AML-193 (cell line): ENCODE data around the gene CHST13.

ENCODE experiments used
- DNase-seq, 2 experiments: peaks; one replicate each; lab custom pipeline; 2025; lab: John Stamatoyannopoulos, UW

Gene CHST13

GRCh38 chr3:126509597-126510307, 14.2 kb upstream of the CHST13 start:
- no peak for DNase-seq

- no peak for DNase-seq
Observed at GRCh38 chr3:126510308-126510910, 13.5 kb upstream of the CHST13 start.

GRCh38 chr3:126511291-126511690, 12.7 kb upstream of the CHST13 start:
- DNase-seq: no peak

- no peak for DNase-seq
Observed at GRCh38 chr3:126512026-126512425, 11.9 kb upstream of the CHST13 start.

GRCh38 chr3:126512916-126513650, 10.9 kb upstream of the CHST13 start:
- DNase-seq: no peak

- DNase-seq: no peak
Observed at GRCh38 chr3:126514161-126514560, 9.8 kb upstream of the CHST13 start.

- DNase-seq: no peak
Observed at GRCh38 chr3:126515066-126515706, 8.8 kb upstream of the CHST13 start.

GRCh38 chr3:126516152-126516935, 7.6 kb upstream of the CHST13 start:
- no peak for DNase-seq

- no peak for DNase-seq
Observed at GRCh38 chr3:126516936-126517290, 7.0 kb upstream of the CHST13 start.

- no peak for DNase-seq
Observed at GRCh38 chr3:126517291-126517951, 6.5 kb upstream of the CHST13 start, which contains the start of gene UROC1. Gene UROC1 (minus strand): TSS chr3:126517773. CDS start chr3:126517719, 54 bp downstream.

- DNase-seq: no peak
Observed at GRCh38 chr3:126517986-126518778, 5.8 kb upstream of the CHST13 start.

- no peak for DNase-seq
Observed at GRCh38 chr3:126518779-126519177, 5.2 kb upstream of the CHST13 start.

- no peak for DNase-seq
Observed at GRCh38 chr3:126519506-126520455, 4.2 kb upstream of the CHST13 start.

- DNase-seq: no peak
Observed at GRCh38 chr3:126521122-126521891, 2.6 kb upstream of the CHST13 start.

- peak; percentile 38 to 46 for DNase-seq
Observed at GRCh38 chr3:126522363-126522788, 1.6 kb upstream of the CHST13 start.

- DNase-seq: no peak
Observed at GRCh38 chr3:126524429-126524988, 554 bp downstream of the CHST13 start.

- DNase-seq: no peak
Observed at GRCh38 chr3:126525091-126525852, 1.3 kb downstream of the CHST13 start.
